ENCODE results near the gene TROAP.

The TROAP gene

GRCh38 chr12:49323524-49324097, 556 bp downstream of the TROAP start:
- no peak for DNase-seq (ENCODE audit: low read depth)
- peak overlapping the region; percentile 94 for H3K4me3 ChIP-seq (ENCODE audit: control insufficient read depth, low read depth, low read length)
- TF ChIP-seq CTCF (conservative IDR thresholded peaks at IDR 0.05; ENCODE audit: control insufficient read depth, insufficient read depth, low read depth, low read length) = no peak

- no peak for DNase-seq (ENCODE audit: low read depth)
- no peak overlapping the region for H3K4me3 ChIP-seq (ENCODE audit: control insufficient read depth, low read depth, low read length)
- no peak for TF ChIP-seq CTCF (conservative IDR thresholded peaks at IDR 0.05; ENCODE audit: control insufficient read depth, insufficient read depth, low read depth, low read length)
Observed at GRCh38 chr12:49325606-49326005, 2.6 kb downstream of the TROAP start.

DNA sequence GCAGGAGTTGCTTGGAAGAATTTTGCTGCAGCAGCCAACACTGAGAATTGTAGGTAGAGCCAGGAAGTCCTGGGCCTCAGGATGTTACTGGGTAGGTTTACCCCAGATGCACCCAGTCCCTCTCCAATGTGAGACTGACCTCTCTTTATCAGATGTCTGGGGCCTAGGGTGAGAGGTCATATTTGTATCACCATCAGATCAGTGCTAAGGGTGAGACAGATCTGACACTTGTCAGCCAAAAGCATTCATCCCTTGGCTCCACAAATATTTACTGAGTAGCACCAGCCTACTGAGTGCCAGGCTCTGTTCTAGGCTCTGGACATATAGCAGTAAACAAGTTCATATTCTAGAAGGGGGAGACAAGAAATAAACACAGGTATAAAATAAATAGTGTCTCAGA, 4.3 kb downstream of the TROAP start:
- DNase-seq (ENCODE audit: low read depth) = no peak
- H3K4me3 ChIP-seq (ENCODE audit: control insufficient read depth, low read depth, low read length) = no peak overlapping the region
- no peak for TF ChIP-seq CTCF (conservative IDR thresholded peaks at IDR 0.05; ENCODE audit: control insufficient read depth, insufficient read depth, low read depth, low read length)

DNA sequence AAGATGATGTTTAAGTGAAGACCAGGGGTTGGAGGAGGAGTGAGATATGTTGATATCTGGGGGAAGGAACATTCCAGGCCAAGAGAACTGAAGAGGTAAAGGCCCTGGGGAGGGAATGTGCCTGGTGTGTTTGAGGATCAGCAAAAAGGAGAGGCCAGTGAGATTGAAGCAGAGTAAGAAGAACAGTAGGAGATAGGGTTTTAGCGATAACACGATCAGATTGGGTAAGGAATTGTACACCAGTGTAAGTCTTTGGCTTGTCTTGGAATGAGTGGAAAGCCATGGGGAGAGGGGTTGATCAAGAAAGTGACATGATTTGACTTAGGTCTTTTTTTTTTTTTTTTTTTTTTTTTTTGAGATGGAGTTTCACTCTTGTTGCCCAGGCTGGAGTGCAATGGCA, 4.8 kb downstream of the TROAP start:
- H3K4me3 ChIP-seq (ENCODE audit: control insufficient read depth, low read depth, low read length) = no peak overlapping the region
- no peak for DNase-seq (ENCODE audit: low read depth)
- no peak for TF ChIP-seq CTCF (conservative IDR thresholded peaks at IDR 0.05; ENCODE audit: control insufficient read depth, insufficient read depth, low read depth, low read length)

DNA sequence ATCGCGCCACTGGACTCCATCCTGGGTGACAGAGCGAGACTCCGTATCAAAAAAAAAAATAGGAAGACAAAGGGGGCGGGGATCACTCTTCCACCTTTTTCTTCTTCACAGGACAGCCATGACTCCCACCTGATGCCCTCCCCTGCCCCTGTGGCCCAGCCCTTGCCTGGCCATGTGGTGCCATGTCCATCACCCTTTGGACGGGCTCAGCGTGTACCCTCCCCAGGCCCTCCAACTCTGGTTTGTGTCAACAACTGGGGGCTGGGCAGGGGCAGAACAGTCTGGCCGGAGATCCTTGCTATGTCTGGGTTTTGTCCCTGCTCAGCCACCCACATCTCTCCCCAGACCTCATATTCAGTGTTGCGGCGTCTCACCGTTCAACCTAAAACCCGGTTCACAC, 5.8 kb downstream of the TROAP start:
- H3K4me3 ChIP-seq (ENCODE audit: control insufficient read depth, low read depth, low read length) = no peak overlapping the region
- no peak for TF ChIP-seq CTCF (conservative IDR thresholded peaks at IDR 0.05; ENCODE audit: control insufficient read depth, insufficient read depth, low read depth, low read length)
- no peak for DNase-seq (ENCODE audit: low read depth)

- DNase-seq (ENCODE audit: low read depth) = no peak
- no peak for TF ChIP-seq CTCF (conservative IDR thresholded peaks at IDR 0.05; ENCODE audit: control insufficient read depth, insufficient read depth, low read depth, low read length)
- H3K4me3 ChIP-seq (ENCODE audit: control insufficient read depth, low read depth, low read length) = no peak overlapping the region
Observed at GRCh38 chr12:49330032-49330619, 7.1 kb downstream of the TROAP start.

Measured in fibroblast of mammary gland (primary cell).